Keratinocyte (primary cell): ENCODE results near the gene ABL1. TPM values are rescaled to one million over a fixed set of nuclear protein-coding genes. Genes with fewer than 3 reads are reported as not detected.
A peak's percentile ranks its signal among the peaks of the same experiment; 100 is the strongest.

Source experiments
- DNase-seq: peaks from one replicate; pipeline ENCODE4 v3.0.0-alpha.2; 2011; ENCODE audit warnings: low read depth, missing footprints, low spot score
- FAIRE-seq: peaks from 2 replicates; lab custom pipeline; 2011; peaks lifted over from hg19 to GRCh38; lab: Jason Lieb, UNC
- H2AFZ ChIP-seq: 2 replicates; pipeline ENCODE4 v1.6.0; 2012; ENCODE audit warnings: low read length, control low read depth, inconsistent platforms; ENCODE audit not compliant: control insufficient read depth
- H3K27ac ChIP-seq: 2 replicates; pipeline ENCODE4 v1.5.1; 2011; ENCODE audit warnings: low read length; ENCODE audit not compliant: control insufficient read depth, insufficient read depth
- H3K27me3 ChIP-seq: 3 replicates; pipeline ENCODE4 v1.6.0; 2011; ENCODE audit warnings: low read length; ENCODE audit not compliant: control insufficient read depth, insufficient read depth; ENCODE audit errors: extremely low read depth
- H3K36me3 ChIP-seq, 2 experiments: 2 replicates in 1 of 2; 3 replicates in 1 of 2; pipeline ENCODE4 v1.5.1; 2011; ENCODE audit warnings: low read length in 2 of 2, mild to moderate bottlenecking in 1 of 2; ENCODE audit not compliant: control insufficient read depth in 2 of 2, insufficient read depth in 2 of 2; ENCODE audit errors: extremely low read depth in 1 of 2
- H3K4me1 ChIP-seq: 3 replicates; pipeline ENCODE4 v1.5.1; 2011; ENCODE audit warnings: low read length; ENCODE audit not compliant: control insufficient read depth, insufficient read depth; ENCODE audit errors: extremely low read depth
- H3K4me2 ChIP-seq: 3 replicates; pipeline ENCODE4 v1.6.0; 2011; ENCODE audit warnings: low read depth, low read length; ENCODE audit not compliant: control insufficient read depth, insufficient read depth; ENCODE audit errors: extremely low read depth
- H3K4me3 ChIP-seq, 3 experiments: fragments of 200-600 bp in 1 of 3; sonication (generic) in 1 of 3; 2 replicates in 2 of 3; 3 replicates in 1 of 3; pipeline ENCODE4 v1.5.1; 2011 to 2016; ENCODE audit warnings: low read length in 3 of 3, mild to moderate bottlenecking in 3 of 3, control low read depth in 2 of 3, inconsistent platforms in 1 of 3, low read depth in 1 of 3, mixed read lengths in 1 of 3, mixed run types in 1 of 3, moderate library complexity in 1 of 3; ENCODE audit not compliant: control insufficient read depth in 2 of 3, insufficient read depth in 2 of 3; ENCODE audit errors: extremely low read depth in 1 of 3
- H3K79me2 ChIP-seq: 2 replicates; pipeline ENCODE4 v1.6.0; 2012; ENCODE audit warnings: low read length; ENCODE audit not compliant: control insufficient read depth, insufficient read depth
- H3K9ac ChIP-seq: 3 replicates; pipeline ENCODE4 v1.6.0; 2011; ENCODE audit warnings: low read length; ENCODE audit not compliant: control insufficient read depth, insufficient read depth; ENCODE audit errors: extremely low read depth
- H3K9me1 ChIP-seq: 3 replicates; pipeline ENCODE4 v1.6.0; 2011; ENCODE audit warnings: low read length; ENCODE audit not compliant: control insufficient read depth, insufficient read depth; ENCODE audit errors: extremely low read depth
- H3K9me3 ChIP-seq: 2 replicates; pipeline ENCODE4 v1.5.1; 2012; ENCODE audit warnings: low read depth, low read length; ENCODE audit not compliant: control insufficient read depth
- H4K20me1 ChIP-seq: 3 replicates; pipeline ENCODE4 v1.6.0; 2011; ENCODE audit warnings: low read length; ENCODE audit not compliant: control insufficient read depth, insufficient read depth; ENCODE audit errors: extremely low read depth
- CTCF ChIP-seq, 3 experiments: IDR thresholded peaks in 1 of 3; conservative IDR thresholded peaks in 1 of 3; optimal IDR thresholded peaks in 1 of 3; 2 replicates in 2 of 3; 3 replicates in 1 of 3; pipeline versions ENCODE3 to v1.5.1; 2011; ENCODE audit warnings: low read length in 3 of 3, mild to moderate bottlenecking in 3 of 3, moderate library complexity in 2 of 3, control low read depth in 1 of 3, inconsistent platforms in 1 of 3; ENCODE audit not compliant: insufficient read depth in 2 of 3; ENCODE audit errors: extremely low read depth in 1 of 3
- EZH2 ChIP-seq: IDR thresholded peaks from one replicate; pipeline ENCODE4 v1.6.1; 2012; ENCODE audit warnings: inconsistent platforms, mild to moderate bottlenecking, low read length, moderate library complexity
- dilution Hi-C: fragments of 300-500 bp; cut with MboI; formaldehyde crosslinking; loops from one replicate; pipeline ENCODE4 v1.7.0; 2020; ENCODE audit warnings: low sequenced_read_pairs; ENCODE audit not compliant: extremely low pct_ligation_motif_present
- polyA plus RNA-seq, 5 experiments: library from polyadenylated mRNA; depleted of rRNA in 3 of 5; stranded (reverse) in 3 of 5; stranded (forward) in 1 of 5; unstranded in 1 of 5; fragments of >200 nt; gene quantifications; 1 replicate in 1 of 5; 2 replicates in 3 of 5; 3 replicates in 1 of 5; pipeline versions ENCODE4 v1.2.1 to v1.2.3, GENCODE V29; 2011 to 2012; ENCODE audit warnings: missing spikeins in 2 of 5, low read depth in 1 of 5, low replicate concordance in 1 of 5

Gene ABL1
- polyA plus RNA-seq, 1 donor (not counting 4 experiments of a cell fraction or from before 2014, with no cell fraction given), result 17.0 TPM

DNA sequence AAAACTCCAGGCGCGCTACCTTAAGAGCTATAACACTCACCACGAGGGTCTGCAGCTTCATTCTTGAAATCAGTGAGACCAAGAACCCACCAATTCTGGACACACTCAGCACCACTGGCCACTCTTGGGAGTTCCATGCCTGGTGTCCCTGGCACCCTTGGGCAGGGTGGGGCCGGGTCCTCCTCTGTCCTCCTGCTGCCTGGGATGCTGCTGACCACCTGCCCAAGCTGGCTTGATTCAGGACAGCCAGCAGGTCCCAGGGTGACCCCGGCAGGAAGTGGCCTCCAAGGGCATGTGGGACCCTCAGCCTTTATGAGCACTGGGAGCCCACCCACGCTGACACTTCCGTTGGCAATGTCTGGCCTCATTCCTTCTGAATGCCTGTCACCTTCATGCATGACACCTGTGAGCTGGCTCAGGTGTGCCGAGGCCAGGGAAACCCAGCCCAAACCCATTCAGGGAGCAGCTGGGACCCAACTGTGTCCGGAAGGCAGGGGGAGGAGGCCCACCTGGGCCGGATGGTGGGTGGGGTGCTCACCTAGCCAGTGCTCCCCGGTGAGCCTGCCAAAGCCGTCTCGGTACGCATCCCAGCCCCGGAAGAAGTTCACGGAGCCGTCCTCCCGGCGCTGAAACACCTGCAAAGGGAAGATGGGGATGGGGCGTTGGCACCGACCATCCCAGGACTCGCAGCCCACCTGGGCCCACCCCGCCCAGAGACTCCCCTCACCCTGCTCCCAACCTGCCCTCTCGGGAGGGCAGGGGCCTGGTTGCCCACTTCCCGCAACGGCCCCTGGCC is 76.4 kb downstream of the ABL1 start:
- no peak for FAIRE-seq
- no peaks in the 10 kb centered on the region for H3K79me2 ChIP-seq
- no peak for TF ChIP-seq CTCF (optimal IDR thresholded peaks at IDR 0.05 in 1 of 3, IDR thresholded peaks at IDR 0.05 in 1 of 3, conservative IDR thresholded peaks at IDR 0.05 in 1 of 3; ENCODE audit: extremely low read depth in 1 of 3, insufficient read depth in 2 of 3, low read length in 3 of 3)
- no peak for TF ChIP-seq EZH2
- H4K20me1 ChIP-seq, result no peaks in the 10 kb centered on the region
- H3K9me3 ChIP-seq, result no peaks in the 10 kb centered on the region
- no peak for DNase-seq
- H3K4me3 ChIP-seq, result no peak overlapping the region
- dilution Hi-C loops, result no loop called here
- peaks cover 14% of the 10 kb centered on the region for H3K27me3 ChIP-seq
- no peaks in the 10 kb centered on the region for H3K9me1 ChIP-seq
- H3K36me3 ChIP-seq, result no peaks in the 10 kb centered on the region
- no peak overlapping the region for H2AFZ ChIP-seq
- H3K4me2 ChIP-seq, result no peak overlapping the region
- H3K9ac ChIP-seq, result no peak overlapping the region
- no peak overlapping the region for H3K27ac ChIP-seq
- peaks cover 15% of the 10 kb centered on the region for H3K4me1 ChIP-seq

GRCh38 chr9:130912932-130913598 is 78.0 kb downstream of the ABL1 start:
- peaks cover 29% of the 10 kb centered on the region for H3K27me3 ChIP-seq
- H3K36me3 ChIP-seq, result no peaks in the 10 kb centered on the region
- H2AFZ ChIP-seq, result no peak overlapping the region
- H3K4me3 ChIP-seq, result no peak overlapping the region
- H3K79me2 ChIP-seq, result no peaks in the 10 kb centered on the region
- H3K27ac ChIP-seq, result no peak overlapping the region
- H4K20me1 ChIP-seq, result no peaks in the 10 kb centered on the region
- peaks cover 11% of the 10 kb centered on the region for H3K4me1 ChIP-seq
- dilution Hi-C loops, result no loop called here
- H3K9ac ChIP-seq, result no peak overlapping the region
- H3K9me1 ChIP-seq, result no peaks in the 10 kb centered on the region
- FAIRE-seq (no peak), DNase-seq (peak; percentile 66)
- peak overlapping the region; percentile 32 for H3K4me2 ChIP-seq
- TF ChIP-seq CTCF (optimal IDR thresholded peaks at IDR 0.05 in 1 of 3, IDR thresholded peaks at IDR 0.05 in 1 of 3, conservative IDR thresholded peaks at IDR 0.05 in 1 of 3; ENCODE audit: extremely low read depth in 1 of 3, insufficient read depth in 2 of 3, low read length in 3 of 3) (no peak), EZH2 (no peak)
- H3K9me3 ChIP-seq, result no peaks in the 10 kb centered on the region
